Activated T-helper 9 cell treated with anti-CD3 and anti-CD28 coated beads, Interleukin-2, amount 50 U/mL, for 16 hours (primary cell): ENCODE results near the gene RFTN1.

Experiments used
- DNase-seq: peaks from one replicate; pipeline ENCODE4 v3.0.0-alpha.2; 2020; ENCODE audit warnings: low read depth

Gene RFTN1

GRCh38 chr3:16487511-16488175 lies 25.9 kb downstream of the RFTN1 start:
- DNase-seq = no peak

DNA sequence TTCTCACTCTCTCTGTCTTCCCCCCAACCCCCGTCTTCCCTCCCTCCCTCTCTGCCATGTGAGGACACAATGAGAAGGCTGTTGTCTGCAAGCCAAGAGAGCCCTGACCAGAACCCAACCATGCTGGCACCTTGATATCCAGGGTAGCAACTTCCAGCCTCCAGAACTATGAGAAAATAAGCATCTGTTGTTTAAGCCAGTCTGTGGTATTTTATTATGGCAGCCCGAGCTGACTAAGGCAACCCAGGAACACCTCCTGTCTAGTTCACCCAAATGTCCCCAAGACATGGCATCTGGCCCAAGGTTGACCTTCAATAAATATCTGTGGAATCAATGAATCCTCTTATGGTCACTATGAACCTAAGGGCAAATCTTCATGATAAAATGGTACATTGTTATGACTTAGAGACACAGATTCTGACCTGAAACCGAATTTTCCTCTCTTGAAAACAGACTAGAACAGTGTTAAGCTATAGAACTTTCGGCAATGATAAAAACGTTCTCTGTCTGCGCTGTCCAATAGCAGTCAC lies 26.5 kb downstream of the RFTN1 start:
- DNase-seq = no peak

DNA sequence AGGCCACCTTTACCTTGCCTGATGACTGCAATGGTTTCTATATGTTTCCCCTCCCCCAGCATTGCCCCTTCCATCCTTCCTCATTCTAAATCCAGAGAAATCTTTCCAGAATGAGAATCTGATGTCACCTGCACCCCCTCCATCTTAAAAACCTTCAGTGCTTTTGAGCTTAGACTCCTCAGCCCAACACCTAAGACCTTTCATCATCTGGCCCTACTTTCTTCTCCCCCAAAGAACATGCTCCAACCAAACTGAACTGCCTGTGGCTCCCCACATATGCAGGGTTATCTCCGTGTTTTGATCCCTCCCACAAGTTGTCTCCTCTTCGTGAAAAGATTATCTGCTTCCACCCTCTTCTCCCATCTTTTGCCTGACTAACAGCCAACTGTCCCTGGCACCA lies 27.3 kb downstream of the RFTN1 start:
- no peak for DNase-seq

- no peak for DNase-seq
Observed at GRCh38 chr3:16485395-16485992, 28.0 kb downstream of the RFTN1 start.

GRCh38 chr3:16484984-16485383 lies 28.5 kb downstream of the RFTN1 start:
- no peak for DNase-seq

- no peak for DNase-seq
Observed at GRCh38 chr3:16484216-16484615, 29.3 kb downstream of the RFTN1 start.

DNA sequence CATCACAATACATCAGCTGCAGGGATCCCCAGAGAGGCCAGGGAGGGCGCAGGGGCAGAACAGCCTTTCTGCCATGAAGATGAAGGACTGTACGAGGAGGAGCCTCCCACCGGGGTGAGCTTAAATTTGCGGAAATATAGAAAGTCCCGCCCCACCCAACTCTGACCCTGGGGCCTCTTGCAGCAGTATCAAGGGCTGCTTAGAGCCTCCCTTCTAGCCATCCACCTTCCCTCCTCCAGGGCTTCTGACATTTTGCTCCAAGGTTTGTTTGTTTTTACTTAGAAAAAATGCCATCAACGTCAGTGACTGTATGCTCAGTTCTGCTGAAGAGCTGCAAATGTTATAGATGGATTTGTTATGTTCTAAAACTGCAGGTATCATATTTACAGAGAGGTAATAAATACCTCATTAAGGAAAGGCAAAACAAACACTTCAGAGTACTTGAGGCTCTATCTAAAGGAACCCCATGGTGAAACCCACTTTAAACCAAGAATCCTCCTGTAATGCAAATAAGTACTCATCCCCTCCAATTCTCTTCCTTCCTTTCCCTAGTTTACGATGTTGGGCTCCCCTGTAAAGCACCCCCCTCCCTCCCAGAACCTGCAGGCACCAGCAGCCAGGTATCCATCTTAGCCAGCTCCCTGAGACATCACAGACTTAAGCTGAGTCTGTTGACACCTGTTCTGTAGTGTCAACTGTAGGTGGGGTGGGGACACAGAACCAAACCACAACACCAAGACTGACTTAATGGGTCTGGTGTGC lies 30.5 kb downstream of the RFTN1 start:
- no peak for DNase-seq

GRCh38 chr3:16482194-16482769 lies 31.2 kb downstream of the RFTN1 start:
- no peak for DNase-seq

DNA sequence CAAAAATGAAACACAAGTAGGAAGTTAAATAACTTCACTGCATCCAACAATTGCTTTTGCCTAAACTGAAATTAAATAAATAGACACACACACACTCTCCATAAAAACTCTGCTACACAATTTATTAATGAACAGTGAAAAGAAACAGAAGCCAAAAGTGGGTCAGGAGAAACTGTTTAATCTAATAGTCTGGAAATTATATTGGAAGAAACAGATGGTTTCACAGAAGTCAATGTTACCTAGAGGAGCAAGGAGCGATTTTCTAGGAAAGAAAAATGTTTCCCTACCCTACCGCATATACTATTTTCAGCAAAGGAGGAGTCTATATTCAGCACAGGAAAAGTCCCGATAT lies 32.0 kb downstream of the RFTN1 start:
- DNase-seq = no peak

DNA sequence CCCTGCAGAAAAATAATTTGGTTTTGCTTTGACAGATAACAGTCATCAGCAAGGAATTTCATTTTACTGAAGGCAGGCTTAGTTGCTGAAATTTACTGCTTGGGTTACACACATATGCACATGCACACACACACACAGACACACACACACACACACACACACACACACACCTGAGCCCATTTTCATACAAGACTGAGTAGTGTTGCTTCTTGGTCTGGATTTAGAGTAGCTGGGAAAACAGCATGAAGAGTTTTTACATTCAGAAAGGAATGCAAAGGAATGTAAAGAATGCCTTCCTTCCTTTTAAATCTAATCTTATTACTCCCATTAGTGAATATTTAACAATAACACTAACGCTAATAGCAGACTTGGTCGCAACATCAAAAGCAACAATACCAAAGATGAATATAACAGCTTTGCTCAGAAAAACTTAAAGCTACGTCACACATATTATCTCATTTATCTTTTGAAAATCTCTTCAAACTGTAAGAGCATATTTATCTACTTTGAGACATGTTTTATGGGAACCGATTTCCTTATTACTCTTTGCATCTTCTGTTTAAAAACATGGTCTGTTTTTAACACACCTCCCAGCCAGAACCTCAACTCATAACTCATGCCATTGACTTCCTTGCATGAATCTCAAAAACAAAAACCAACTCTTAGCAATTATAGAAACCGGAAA lies 32.5 kb downstream of the RFTN1 start:
- no peak for DNase-seq

- DNase-seq = no peak
Observed at GRCh38 chr3:16478516-16478915, 35.0 kb downstream of the RFTN1 start.

DNA sequence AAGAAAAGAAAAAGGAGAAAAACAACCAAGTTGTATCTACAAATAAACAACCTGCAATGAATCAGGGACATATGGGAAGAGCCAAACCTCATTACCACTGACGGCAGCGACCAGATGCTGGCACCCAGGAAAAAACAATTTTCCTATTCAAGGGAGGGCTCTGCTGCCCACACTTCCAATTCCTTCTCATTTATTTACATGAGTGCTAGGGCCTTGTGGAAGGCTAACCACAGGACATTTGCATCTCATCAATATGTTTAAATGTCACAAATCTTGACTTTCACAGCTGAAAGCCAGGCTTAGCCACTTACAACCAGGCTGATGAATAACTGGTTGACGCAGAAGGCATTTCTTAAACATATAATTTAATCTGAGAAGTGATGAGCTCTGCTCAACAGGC lies 36.0 kb downstream of the RFTN1 start:
- no peak for DNase-seq

DNA sequence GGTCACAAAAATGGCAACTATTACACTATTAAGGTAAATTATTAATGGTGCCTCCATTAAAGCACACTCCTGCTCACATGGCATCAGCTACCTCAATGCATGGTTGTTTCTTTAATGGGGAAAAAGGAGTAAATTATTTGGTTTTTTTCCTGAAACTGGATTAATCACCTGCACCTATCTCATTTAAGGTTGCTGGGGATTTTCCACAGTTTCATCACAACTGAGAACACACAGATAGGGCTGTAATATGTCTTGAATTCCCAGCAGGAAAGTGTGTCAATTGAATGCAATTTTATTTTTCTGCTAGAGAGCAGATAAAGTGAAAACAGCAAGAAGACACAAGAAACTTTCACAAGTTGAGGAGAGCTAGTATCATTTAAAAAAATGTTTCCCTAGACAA lies 36.4 kb downstream of the RFTN1 start:
- DNase-seq = no peak

GRCh38 chr3:16476636-16477035 lies 36.9 kb downstream of the RFTN1 start:
- DNase-seq = no peak

DNA sequence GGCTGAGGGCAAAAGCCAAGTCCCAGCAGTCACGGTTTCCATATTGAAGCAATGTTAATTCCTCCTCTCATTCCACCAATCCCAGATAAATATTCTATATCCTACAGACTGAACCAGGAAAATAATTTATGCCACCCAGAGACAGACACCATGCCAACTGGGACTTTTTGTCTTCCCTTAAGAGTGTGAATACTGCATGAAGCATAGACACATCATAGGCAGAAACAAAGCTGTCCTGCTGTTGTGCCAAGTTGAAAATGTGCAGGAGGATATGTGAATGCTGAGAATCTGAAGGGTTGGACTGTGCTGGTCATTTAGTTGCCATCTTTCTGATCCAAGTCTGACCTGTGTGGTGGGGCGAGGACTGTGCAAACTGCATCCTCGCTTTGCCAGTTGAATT lies 37.7 kb downstream of the RFTN1 start:
- no peak for DNase-seq

- no peak for DNase-seq
Observed at GRCh38 chr3:16474920-16475319, 38.6 kb downstream of the RFTN1 start.

- DNase-seq = no peak
Observed at GRCh38 chr3:16474216-16474615, 39.3 kb downstream of the RFTN1 start.

DNA sequence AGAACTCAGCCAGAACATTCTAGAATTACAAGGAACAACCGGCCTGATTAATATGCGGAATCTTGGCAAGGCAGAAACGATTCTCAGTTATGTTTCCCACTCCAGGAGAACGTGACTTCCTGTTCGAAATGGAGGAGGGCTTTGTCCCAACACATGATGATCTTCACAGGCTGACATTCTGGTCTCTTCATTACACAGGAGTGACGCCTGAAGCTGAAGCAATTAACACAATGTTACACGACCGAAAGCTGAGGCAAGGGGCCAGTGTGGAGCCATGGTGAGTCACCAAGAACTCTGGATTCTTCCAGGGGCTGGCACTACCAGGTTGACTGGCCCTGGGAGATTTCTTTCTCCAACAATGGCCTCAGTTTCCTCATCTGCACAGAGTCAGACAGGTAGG lies 40.9 kb downstream of the RFTN1 start:
- DNase-seq = no peak

GRCh38 chr3:16471897-16472296 lies 41.6 kb downstream of the RFTN1 start:
- DNase-seq = no peak

DNA sequence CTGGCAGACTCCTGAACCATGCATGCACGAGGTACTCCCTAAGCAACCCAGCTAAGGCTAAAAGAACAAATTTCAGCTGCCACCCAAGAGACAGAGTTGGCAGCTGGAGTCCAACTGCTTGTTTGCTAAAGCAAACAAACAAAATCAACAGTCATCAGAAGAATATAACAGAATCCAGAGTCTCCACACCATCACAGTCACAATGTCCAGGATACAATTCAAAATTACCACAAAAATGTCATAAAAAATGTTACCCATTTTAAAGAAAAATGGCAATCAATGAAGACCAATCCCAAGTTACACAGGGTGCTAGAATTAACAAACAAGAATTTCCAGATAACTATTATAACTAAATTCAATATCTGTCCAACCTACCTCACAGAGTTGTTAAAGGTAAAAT lies 42.9 kb downstream of the RFTN1 start:
- DNase-seq = no peak

DNA sequence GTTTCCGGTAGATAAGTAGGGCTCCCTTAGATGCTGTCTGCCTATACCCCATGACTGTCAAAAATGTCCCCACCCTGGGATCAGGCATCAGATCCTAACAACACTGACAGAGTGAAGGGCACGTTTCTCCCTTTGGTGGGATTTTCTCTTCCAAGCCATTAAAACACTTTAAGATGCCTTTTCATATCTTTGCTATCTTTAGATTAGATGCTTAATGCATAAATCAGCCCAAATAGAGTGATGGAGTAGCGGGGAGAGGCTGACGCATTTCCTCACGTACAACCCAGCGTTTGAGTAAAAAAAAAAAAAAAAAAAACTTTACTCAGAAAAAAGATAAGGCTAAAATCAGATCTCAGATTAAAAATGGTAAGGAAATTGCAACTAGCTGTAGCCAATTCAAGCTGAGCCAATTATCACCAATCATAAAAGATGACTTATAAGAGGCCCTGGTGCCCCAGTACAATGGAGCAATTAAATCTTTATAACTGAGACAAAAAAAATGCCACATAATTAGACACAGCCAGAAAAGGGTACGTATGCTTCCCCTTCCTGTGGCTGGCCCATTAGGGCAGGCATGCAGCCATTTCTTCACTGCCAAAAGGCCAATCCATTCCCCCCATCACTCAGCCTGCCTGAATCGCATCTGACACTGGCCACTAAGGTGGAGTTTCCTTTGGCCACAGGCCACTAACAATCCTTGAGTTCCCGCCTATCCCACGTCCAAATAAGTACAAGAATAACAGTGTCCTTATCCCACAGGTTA lies 45.0 kb downstream of the RFTN1 start:
- no peak for DNase-seq

- no peak for DNase-seq
Observed at GRCh38 chr3:16468002-16468335, 45.5 kb downstream of the RFTN1 start.
